ENCODE measurements around the gene MTUS2.

The MTUS2 gene

DNA sequence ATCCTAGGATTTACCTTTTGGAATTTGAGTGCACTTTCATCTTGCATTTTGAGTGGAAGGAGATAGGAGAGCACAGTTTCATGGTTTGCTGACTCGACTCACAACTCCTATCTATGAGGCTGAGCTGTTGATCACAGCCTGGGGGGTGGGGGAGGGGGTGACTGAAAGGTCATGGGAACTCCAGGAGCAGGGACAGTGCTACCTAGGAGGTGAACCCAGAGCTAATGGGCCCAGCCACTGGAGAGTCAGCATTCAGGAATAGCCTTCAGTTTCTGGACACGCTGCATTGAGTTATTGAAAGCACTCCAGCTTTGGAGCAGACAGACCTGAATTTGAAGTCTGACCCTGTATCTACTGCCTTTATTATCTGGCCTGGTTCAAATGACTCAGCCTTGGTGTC, 435.4 kb downstream of the MTUS2 start:
- ChIA-PET POLR2A (no interaction called here), CTCF (no interaction called here)
- DNase-seq (ENCODE audit: extremely low spot score), result no peak
- TF ChIP-seq L3MBTL2 (conservative IDR thresholded peaks at IDR 0.05) (no peak), ZNF384 (IDR thresholded peaks at IDR 0.05) (no peak), BHLHE40 (IDR thresholded peaks at IDR 0.05; ENCODE audit: borderline replicate concordance) (no peak), SP1 (IDR thresholded peaks at IDR 0.05) (no peak), FOXM1 (IDR thresholded peaks at IDR 0.05; ENCODE audit: borderline replicate concordance) (no peak), LEF1 (IDR thresholded peaks at IDR 0.05; ENCODE audit: borderline replicate concordance) (no peak), SUZ12 (IDR thresholded peaks at IDR 0.05) (no peak), ARNT (IDR thresholded peaks at IDR 0.05) (no peak), FOXK2 (IDR thresholded peaks at IDR 0.05) (no peak)
- TF ChIP-seq, protein P1, sequence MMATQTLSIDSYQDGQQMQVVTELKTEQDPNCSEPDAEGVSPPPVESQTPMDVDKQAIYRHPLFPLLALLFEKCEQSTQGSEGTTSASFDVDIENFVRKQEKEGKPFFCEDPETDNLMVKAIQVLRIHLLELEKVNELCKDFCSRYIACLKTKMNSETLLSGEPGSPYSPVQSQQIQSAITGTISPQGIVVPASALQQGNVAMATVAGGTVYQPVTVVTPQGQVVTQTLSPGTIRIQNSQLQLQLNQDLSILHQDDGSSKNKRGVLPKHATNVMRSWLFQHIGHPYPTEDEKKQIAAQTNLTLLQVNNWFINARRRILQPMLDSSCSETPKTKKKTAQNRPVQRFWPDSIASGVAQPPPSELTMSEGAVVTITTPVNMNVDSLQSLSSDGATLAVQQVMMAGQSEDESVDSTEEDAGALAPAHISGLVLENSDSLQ (IDR thresholded peaks at IDR 0.05), result no peak

DNA sequence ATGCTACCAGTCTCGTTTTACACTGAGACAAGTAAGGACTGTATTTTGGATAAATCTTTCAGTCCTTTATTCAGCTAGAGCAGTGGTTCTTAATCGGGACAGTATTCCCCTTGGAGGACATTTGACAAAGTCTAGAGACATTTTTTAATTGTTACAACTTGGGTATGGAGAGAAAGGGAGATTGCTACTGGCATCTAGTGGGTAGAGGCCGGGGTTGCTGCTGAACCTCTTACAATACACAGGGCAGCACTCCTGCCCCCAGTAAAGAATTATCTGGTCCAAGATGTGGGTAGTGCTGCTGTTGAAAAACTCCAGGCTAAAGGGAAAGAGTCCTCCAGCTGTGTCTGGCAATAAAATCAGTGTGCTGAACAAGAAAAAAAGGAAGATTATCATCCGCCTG, 440.5 kb downstream of the MTUS2 start:
- ChIA-PET POLR2A (no interaction called here), CTCF (no interaction called here)
- DNase-seq (ENCODE audit: extremely low spot score), result no peak
- TF ChIP-seq FOXA1 (IDR thresholded peaks at IDR 0.05) (no peak), FOXM1 (IDR thresholded peaks at IDR 0.05; ENCODE audit: borderline replicate concordance) (no peak), CTBP1 (IDR thresholded peaks at IDR 0.05; ENCODE audit: borderline replicate concordance) (no peak), ZNF384 (IDR thresholded peaks at IDR 0.05) (no peak), TARDBP (IDR thresholded peaks at IDR 0.05) (no peak), HDGF (IDR thresholded peaks at IDR 0.05; ENCODE audit: borderline replicate concordance) (no peak), SP1 (IDR thresholded peaks at IDR 0.05) (no peak), BHLHE40 (IDR thresholded peaks at IDR 0.05; ENCODE audit: borderline replicate concordance) (no peak), L3MBTL2 (conservative IDR thresholded peaks at IDR 0.05) (no peak), FOXK2 (IDR thresholded peaks at IDR 0.05) (no peak), SUZ12 (IDR thresholded peaks at IDR 0.05) (no peak), ARNT (IDR thresholded peaks at IDR 0.05) (no peak), LEF1 (IDR thresholded peaks at IDR 0.05; ENCODE audit: borderline replicate concordance) (no peak), NFRKB (IDR thresholded peaks at IDR 0.05) (no peak), ELF4 (IDR thresholded peaks at IDR 0.05) (no peak)
- TF ChIP-seq, protein P1 (IDR thresholded peaks at IDR 0.05), result no peak

DNA sequence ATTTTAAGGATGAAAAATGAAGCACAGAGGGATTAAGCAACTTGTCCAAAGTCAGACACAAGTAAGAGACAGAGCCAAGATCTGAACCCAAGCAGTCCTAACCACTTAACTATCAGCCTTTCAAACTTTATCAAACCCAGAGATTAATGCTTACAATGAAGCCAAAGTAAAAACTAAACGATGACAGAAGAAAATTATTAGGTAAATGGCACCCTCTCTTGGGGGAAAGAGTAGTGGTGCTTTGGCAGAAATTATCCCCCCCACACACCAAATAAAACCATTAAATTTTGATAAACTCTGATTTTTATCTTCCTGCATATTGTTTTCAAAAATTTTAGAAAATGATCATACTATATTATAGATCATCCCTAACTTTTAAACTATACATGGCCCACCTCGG, 446.1 kb downstream of the MTUS2 start:
- DNase-seq (ENCODE audit: extremely low spot score), result no peak
- CTCF ChIA-PET, result no interaction called here
- TF ChIP-seq, protein P1 (IDR thresholded peaks at IDR 0.05), result no peak
- TF ChIP-seq HDGF (IDR thresholded peaks at IDR 0.05; ENCODE audit: borderline replicate concordance), result no peak
- TF ChIP-seq BHLHE40 (IDR thresholded peaks at IDR 0.05; ENCODE audit: borderline replicate concordance), result no peak
- no peak for TF ChIP-seq ELF4 (IDR thresholded peaks at IDR 0.05)
- no peak for TF ChIP-seq NFRKB (IDR thresholded peaks at IDR 0.05)
- POLR2A ChIA-PET, result no interaction called here

DNA sequence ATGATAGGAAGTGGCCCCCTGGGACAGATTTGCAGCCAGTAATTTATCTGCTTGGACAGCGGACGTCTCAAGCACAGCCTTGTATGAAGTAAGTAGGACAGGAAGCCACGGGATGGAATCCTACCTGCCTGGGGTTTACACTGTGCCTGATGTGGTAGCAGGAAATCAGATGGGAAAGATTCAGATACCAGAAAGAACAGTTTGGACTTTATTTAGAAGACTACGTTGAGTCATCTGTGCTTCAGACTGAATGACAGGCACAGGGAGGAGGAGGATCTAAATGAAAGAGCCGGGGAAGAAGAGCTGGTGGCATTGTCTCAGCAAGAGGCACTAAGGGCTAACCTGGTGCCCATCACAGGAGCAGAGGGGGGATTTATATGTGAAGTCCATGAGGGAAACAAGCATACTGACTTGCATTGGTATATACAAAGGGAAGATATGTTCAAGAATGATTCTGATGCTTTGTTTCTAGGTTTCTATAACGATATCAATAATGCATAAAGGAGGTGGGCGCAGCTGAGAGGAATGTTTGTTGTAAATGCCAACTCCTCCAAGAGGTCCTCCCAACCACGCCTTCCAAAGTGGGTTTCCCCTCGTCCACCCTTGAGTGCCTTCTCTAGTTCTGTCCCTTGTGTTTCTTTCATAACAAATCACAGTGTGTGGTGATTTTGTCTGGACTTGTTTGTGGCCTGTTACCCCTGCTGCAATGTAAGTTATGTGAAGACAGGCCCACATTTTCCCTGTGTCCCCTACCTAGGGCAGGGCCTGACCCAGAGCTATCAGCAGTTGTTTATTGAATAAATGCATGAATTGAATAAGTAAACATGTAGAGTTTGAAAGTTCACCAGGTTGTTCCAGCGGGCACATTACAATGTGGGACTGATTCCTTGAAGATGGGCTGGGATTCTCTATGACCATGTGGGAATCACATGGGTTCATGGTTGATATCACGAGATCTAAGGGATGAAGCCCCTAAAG, 446.9 kb downstream of the MTUS2 start:
- TF ChIP-seq SUZ12 (IDR thresholded peaks at IDR 0.05) (no peak), BHLHE40 (IDR thresholded peaks at IDR 0.05; ENCODE audit: borderline replicate concordance) (no peak), HDGF (IDR thresholded peaks at IDR 0.05; ENCODE audit: borderline replicate concordance) (no peak), L3MBTL2 (conservative IDR thresholded peaks at IDR 0.05) (no peak), ZNF384 (IDR thresholded peaks at IDR 0.05) (no peak), FOXA1 (IDR thresholded peaks at IDR 0.05) (no peak), CTBP1 (IDR thresholded peaks at IDR 0.05; ENCODE audit: borderline replicate concordance) (no peak), NFRKB (IDR thresholded peaks at IDR 0.05) (no peak)
- TF ChIP-seq, protein P1 (IDR thresholded peaks at IDR 0.05), result no peak
- POLR2A ChIA-PET, result no interaction called here
- no peak for DNase-seq (ENCODE audit: extremely low spot score)
- CTCF ChIA-PET, result no interaction called here

DNA sequence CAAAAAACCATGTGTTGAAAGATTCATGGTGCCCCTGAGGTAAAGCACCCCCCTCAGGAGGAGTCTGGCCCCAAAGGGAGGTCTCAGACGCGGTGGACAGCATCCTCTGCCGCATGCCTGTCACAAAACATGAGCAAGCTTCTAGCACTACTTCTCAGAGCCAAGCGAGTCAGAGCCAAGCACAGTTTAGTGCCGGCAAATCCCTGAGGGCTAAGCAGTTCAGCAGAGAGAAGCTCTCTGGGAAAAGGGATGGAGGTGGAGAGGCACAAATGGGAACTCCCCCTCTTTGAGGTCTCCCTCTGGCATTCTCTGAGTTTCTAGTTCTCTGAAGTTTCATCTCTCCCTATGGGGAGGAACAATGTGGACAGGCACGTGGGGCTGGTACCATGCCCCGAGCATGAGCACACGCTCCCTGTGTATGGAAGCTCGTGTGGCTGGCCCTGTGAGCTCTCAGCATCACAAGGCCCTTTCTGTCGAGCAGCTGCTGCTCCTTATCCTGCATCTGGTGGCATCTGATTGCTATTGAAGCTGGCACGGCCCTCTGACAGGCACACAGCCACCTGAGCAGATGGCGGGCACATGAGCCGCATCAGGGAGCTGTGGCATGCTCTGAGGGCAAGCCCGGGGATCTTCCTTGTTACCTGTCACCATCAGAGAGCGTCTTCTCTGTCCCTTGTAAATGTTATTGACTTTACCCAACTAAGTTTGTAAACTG, 450.3 kb downstream of the MTUS2 start:
- TF ChIP-seq ZNF384 (IDR thresholded peaks at IDR 0.05) (no peak), TARDBP (IDR thresholded peaks at IDR 0.05) (no peak), SUZ12 (IDR thresholded peaks at IDR 0.05) (no peak), FOXM1 (IDR thresholded peaks at IDR 0.05; ENCODE audit: borderline replicate concordance) (no peak), ARNT (IDR thresholded peaks at IDR 0.05) (no peak), FOXA1 (IDR thresholded peaks at IDR 0.05) (no peak), CTBP1 (IDR thresholded peaks at IDR 0.05; ENCODE audit: borderline replicate concordance) (no peak), ELF4 (IDR thresholded peaks at IDR 0.05) (no peak), SP1 (IDR thresholded peaks at IDR 0.05) (no peak), FOXK2 (IDR thresholded peaks at IDR 0.05) (no peak), LEF1 (IDR thresholded peaks at IDR 0.05; ENCODE audit: borderline replicate concordance) (no peak), NFRKB (IDR thresholded peaks at IDR 0.05) (no peak), BHLHE40 (IDR thresholded peaks at IDR 0.05; ENCODE audit: borderline replicate concordance) (no peak), L3MBTL2 (conservative IDR thresholded peaks at IDR 0.05) (no peak)
- TF ChIP-seq, protein P1 (IDR thresholded peaks at IDR 0.05), result no peak
- CTCF ChIA-PET, result no interaction called here
- DNase-seq (ENCODE audit: extremely low spot score), result no peak
- POLR2A ChIA-PET, result no interaction called here

Measured in HEK293T (cell line).